ENCODE results near the gene MICAL2. TPM values are rescaled to one million over a fixed set of nuclear protein-coding genes. Genes with fewer than 3 reads are reported as not detected.

The MICAL2 gene
- total and polyA plus RNA-seq, 2 of the 8 experiments (the other 6 are each of a cell fraction or from before 2014, with no cell fraction given) = 1.3 to 4.1 TPM

DNA sequence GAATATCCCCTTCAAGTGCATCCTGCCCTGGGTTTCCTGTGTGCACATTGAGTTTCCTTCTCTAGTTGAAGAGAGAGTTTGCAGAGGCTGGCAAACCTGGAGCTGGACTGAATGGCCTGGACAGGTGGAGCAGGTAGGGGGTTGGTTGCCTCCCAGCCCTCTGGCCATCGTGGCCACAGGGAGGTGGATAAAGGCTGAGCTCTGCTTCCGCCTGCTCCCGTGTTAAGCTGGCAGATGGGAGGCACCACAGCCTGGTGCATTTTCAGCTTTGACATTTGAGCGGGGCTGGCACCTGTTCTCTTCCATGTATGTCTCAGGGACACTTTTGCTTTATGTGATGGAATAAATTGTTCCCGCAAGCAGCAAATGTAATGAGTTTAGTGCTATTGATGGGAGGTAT is 11.1 kb downstream of the MICAL2 start:
- no peak overlapping the region for H2BK15ac ChIP-seq (ENCODE audit: low read length)
- WGBS, 2 experiments (ENCODE audit: extremely low coverage in 1 of 2, insufficient coverage in 1 of 2, insufficient read length in 1 of 2, insufficient replicate concordance in 2 of 2, low coverage in 1 of 2, low lambda C conversion rate in 2 of 2, missing lambda C conversion rate in 1 of 2) = 89% methylated on average over 5 of the region's 5 CpGs; no CpG with 5 or more reads in 1 of the 2 experiments
- TF ChIP-seq KDM1A (IDR thresholded peaks at IDR 0.05; ENCODE audit: borderline replicate concordance, low read length) (no peak), TAF1 (IDR thresholded peaks at IDR 0.05; ENCODE audit: low read depth, low read length) (no peak), CTBP2 (IDR thresholded peaks at IDR 0.05; ENCODE audit: borderline replicate concordance, insufficient read depth, insufficient read length, low read length) (no peak), KDM4A (IDR thresholded peaks at IDR 0.05; ENCODE audit: low read depth, low read length, severe bottlenecking) (no peak), EZH2 (IDR thresholded peaks at IDR 0.05; ENCODE audit: low read depth, low read length, severe bottlenecking) (no peak), HDAC6 (IDR thresholded peaks at IDR 0.05; ENCODE audit: low read depth, low read length) (no peak), SP2 (IDR thresholded peaks at IDR 0.05; ENCODE audit: low read length) (no peak), SP4 (IDR thresholded peaks at IDR 0.05; ENCODE audit: low read length) (no peak), MAFK (IDR thresholded peaks at IDR 0.05; ENCODE audit: low read depth, low read length) (no peak), SRF (IDR thresholded peaks at IDR 0.05; ENCODE audit: low read depth, low read length) (no peak)
- TF ChIP-seq, protein P1, sequence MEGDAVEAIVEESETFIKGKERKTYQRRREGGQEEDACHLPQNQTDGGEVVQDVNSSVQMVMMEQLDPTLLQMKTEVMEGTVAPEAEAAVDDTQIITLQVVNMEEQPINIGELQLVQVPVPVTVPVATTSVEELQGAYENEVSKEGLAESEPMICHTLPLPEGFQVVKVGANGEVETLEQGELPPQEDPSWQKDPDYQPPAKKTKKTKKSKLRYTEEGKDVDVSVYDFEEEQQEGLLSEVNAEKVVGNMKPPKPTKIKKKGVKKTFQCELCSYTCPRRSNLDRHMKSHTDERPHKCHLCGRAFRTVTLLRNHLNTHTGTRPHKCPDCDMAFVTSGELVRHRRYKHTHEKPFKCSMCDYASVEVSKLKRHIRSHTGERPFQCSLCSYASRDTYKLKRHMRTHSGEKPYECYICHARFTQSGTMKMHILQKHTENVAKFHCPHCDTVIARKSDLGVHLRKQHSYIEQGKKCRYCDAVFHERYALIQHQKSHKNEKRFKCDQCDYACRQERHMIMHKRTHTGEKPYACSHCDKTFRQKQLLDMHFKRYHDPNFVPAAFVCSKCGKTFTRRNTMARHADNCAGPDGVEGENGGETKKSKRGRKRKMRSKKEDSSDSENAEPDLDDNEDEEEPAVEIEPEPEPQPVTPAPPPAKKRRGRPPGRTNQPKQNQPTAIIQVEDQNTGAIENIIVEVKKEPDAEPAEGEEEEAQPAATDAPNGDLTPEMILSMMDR (IDR thresholded peaks at IDR 0.05; ENCODE audit: control extremely low read depth in 1 of 3, insufficient read depth in 1 of 3, low read depth in 1 of 3, low read length in 3 of 3) = no peak
- TF ChIP-seq, protein P2, sequence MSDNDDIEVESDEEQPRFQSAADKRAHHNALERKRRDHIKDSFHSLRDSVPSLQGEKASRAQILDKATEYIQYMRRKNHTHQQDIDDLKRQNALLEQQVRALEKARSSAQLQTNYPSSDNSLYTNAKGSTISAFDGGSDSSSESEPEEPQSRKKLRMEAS (IDR thresholded peaks at IDR 0.05) = no peak

More for the DNA sequence above, 11.1 kb downstream of the MICAL2 start:
- Histone ChIP-seq H3K18ac (ENCODE audit: extremely low read depth, low read length) (no peak overlapping the region), H4K20me1 (replicated peaks in 1 of 2; ENCODE audit: control insufficient read depth in 1 of 2, insufficient read depth in 2 of 2, low read length in 2 of 2) (no peaks in the 10 kb centered on the region), H3K23ac (ENCODE audit: insufficient read length) (no peak overlapping the region), H3K4me3 (ENCODE audit: extremely low read depth in 1 of 4, insufficient read depth in 2 of 4, low read depth in 3 of 4, low read length in 4 of 4) (no peak overlapping the region), H2BK12ac (ENCODE audit: low read depth, low read length) (no peak overlapping the region), H2AFZ (ENCODE audit: low read length) (no peak overlapping the region), H3K23me2 (ENCODE audit: low read depth, low read length) (no peaks in the 10 kb centered on the region), H3K27ac (ENCODE audit: low read depth, low read length) (no peak overlapping the region), H3K9me3 (ENCODE audit: insufficient read depth in 2 of 2, low read depth in 1 of 2, low read length in 1 of 2) (no peaks in the 10 kb centered on the region), H3K56ac (replicated peaks; ENCODE audit: insufficient read length, low read depth, low read length) (no peak overlapping the region), H3K14ac (ENCODE audit: insufficient read length) (no peak overlapping the region), H3K4me1 (replicated peaks in 1 of 4; ENCODE audit: control insufficient read depth in 3 of 4, insufficient read depth in 4 of 4, low read length in 3 of 4) (no peaks in the 10 kb centered on the region), H2AK5ac (ENCODE audit: low read depth, low read length) (no peak overlapping the region), H3K79me1 (ENCODE audit: low read depth, low read length) (no peaks in the 10 kb centered on the region), H4K8ac (ENCODE audit: extremely low read depth, insufficient read depth, low read length) (no peak overlapping the region), H3K79me2 (ENCODE audit: control insufficient read depth in 1 of 2, insufficient read depth in 2 of 2, low read length in 2 of 2) (no peaks in the 10 kb centered on the region), H4K5ac (ENCODE audit: insufficient read length, low read depth, low read length) (no peak overlapping the region), H3K27me3 (replicated peaks in 1 of 4; ENCODE audit: control insufficient read depth in 3 of 4, extremely low read depth in 1 of 4, insufficient read depth in 3 of 4, low read length in 3 of 4) (0 out of 7 replicates have a peak, but pooled peaks cover 0 to 3% (median 0%) of the 10 kb centered on the region in 4 experiments), H4K91ac (replicated peaks; ENCODE audit: insufficient read length, low read length) (no peak overlapping the region), H3K4ac (replicated peaks; ENCODE audit: insufficient read length, low read depth, low read length) (no peak overlapping the region), H2BK120ac (replicated peaks; ENCODE audit: low read depth, low read length) (no peak overlapping the region), H2BK5ac (ENCODE audit: low read depth, low read length) (no peak overlapping the region), H3K9ac (replicated peaks in 1 of 4; ENCODE audit: extremely low read depth in 1 of 4, low read depth in 3 of 4, low read length in 3 of 4) (no peak overlapping the region), H3K4me2 (ENCODE audit: insufficient read depth in 1 of 2, low read depth in 2 of 2, low read length in 2 of 2) (no peak overlapping the region), H3K36me3 (ENCODE audit: control insufficient read depth in 2 of 4, insufficient read depth in 4 of 4, low read length in 3 of 4) (no peaks in the 10 kb centered on the region), H2BK20ac (ENCODE audit: low read length) (no peak overlapping the region)
- CTCF ChIA-PET (ENCODE audit: partially characterized antibody) = interaction anchor here (0.7 to 11.9 kb wide), 31 partner anchors 8 to 172 kb away, joined by 3 to 137 read pairs (median 6); partner anchors contain the start of gene MICAL2
- DNase-seq (ENCODE audit: low read depth in 1 of 2, low spot score in 2 of 2) (no peak), FAIRE-seq (no peak)
- POLR2A ChIA-PET (ENCODE audit: partially characterized antibody) = no interaction called here

All from H1 (cell line).